ENCODE results near the gene LCN15.

Gene LCN15

GRCh38 chr9:136741883-136742571 is 22.3 kb downstream of the LCN15 start:
- H3K27me3 ChIP-seq (ENCODE audit: control insufficient read depth in 3 of 3, insufficient read depth in 3 of 3, low read depth in 1 of 3, low read length in 3 of 3) = peaks cover 2 to 55% (median 4%) of the 10 kb centered on the region in 3 experiments
- no peak for DNase-seq (ENCODE audit: low spot score)

DNA sequence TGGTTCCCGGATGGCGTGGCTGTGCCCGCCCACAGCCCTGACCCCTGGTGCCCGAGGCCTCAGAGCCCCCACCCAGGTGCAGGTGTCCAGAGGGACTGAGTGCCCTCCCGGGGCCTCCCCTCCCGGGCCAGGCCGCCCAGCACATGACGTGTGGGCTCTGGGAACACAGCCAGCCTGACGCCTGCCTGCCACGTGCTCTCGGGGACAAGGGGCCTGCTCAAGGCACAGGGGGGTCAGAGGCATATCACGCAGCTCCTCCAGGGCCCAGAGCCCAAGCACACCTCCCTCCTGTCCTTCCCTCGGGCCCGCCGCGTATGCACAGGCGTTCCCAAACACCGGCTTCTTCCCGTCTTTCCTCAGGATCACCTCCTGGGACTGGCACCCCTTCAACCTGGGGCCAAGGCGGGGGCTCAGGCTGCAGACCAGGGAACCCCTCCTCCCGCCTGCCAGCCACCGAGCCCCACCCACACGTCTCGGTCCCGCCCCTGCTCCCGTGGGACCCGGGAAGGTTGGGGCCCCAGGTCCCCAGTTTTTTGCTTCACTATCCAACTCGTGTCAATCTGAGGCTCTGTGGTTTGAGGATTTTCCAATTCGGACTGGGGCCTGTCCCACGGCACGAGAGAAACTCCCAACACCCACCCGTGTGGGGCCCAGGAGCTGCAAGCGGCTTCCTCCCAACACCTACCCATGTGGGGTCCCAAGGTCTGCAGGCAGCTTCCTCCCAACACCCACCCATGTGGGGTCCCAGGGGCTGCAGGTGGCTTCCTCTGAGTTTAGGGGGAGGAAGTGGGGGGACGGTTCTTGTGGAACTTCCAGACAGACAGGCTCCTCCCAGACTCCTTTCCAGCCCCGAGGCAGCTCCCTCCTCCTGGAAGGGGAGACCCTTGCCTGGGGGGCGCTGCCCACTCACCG is 23.1 kb downstream of the LCN15 start:
- Histone ChIP-seq H2BK5ac (ENCODE audit: low read length) (peak overlapping the region; percentile 66), H2BK120ac (ENCODE audit: low read depth, low read length) (no peak overlapping the region), H2AK5ac (ENCODE audit: low read depth, low read length) (peak overlapping the region; percentile 98), H3K27me3 (ENCODE audit: control insufficient read depth in 3 of 3, insufficient read depth in 3 of 3, low read depth in 1 of 3, low read length in 3 of 3) (peaks cover 2 to 52% (median 4%) of the 10 kb centered on the region in 3 experiments), H3K9me3 (replicated peaks in 1 of 2; ENCODE audit: control insufficient read depth in 2 of 2, insufficient read depth in 1 of 2, low read depth in 1 of 2, low read length in 2 of 2) (no peaks in the 10 kb centered on the region), H3K4ac (ENCODE audit: low read length) (peak overlapping the region; percentile 95), H3K23ac (ENCODE audit: low read depth, low read length, poor library complexity) (peak overlapping the region; percentile 85), H3K4me3 (ENCODE audit: low read length in 2 of 2) (no peak overlapping the region), H3K79me1 (ENCODE audit: low read depth, low read length) (no peaks in the 10 kb centered on the region), H3K27ac (replicated peaks; ENCODE audit: low read length) (no peak overlapping the region), H3K14ac (ENCODE audit: low read length) (peak overlapping the region; percentile 38), H3K4me1 (ENCODE audit: control insufficient read depth in 2 of 2, insufficient read depth in 1 of 2, low read depth in 1 of 2, low read length in 2 of 2) (peaks cover 7% of the 10 kb centered on the region in 2 donors), H2AFZ (ENCODE audit: low read length) (peak overlapping the region; percentile 29), H2BK12ac (ENCODE audit: low read length) (peak overlapping the region; percentile 84), H4K91ac (ENCODE audit: low read depth, low read length, poor library complexity) (no peak overlapping the region), H3K4me2 (ENCODE audit: insufficient read depth, low read length, poor library complexity, severe bottlenecking) (no peak overlapping the region), H2BK15ac (ENCODE audit: low read length) (peak overlapping the region; percentile 92), H3K18ac (ENCODE audit: low read length) (peak overlapping the region; percentile 90), H3K9ac (ENCODE audit: low read depth, low read length, poor library complexity) (no peak overlapping the region), H4K8ac (ENCODE audit: low read depth, low read length) (peak overlapping the region; percentile 65), H3K36me3 (replicated peaks in 1 of 2; ENCODE audit: control insufficient read depth in 2 of 2, insufficient read depth in 2 of 2, low read length in 2 of 2) (no peaks in the 10 kb centered on the region)
- no peak for DNase-seq (ENCODE audit: low spot score)
- WGBS, 2 donors (ENCODE audit: extremely low coverage in 2 of 2, insufficient read length in 2 of 2, insufficient replicate concordance in 1 of 2) = no CpG with 5 or more reads among the region's 37 CpGs

More at GRCh38 chr9:136741883-136742571, 22.3 kb downstream of the LCN15 start:
- Histone ChIP-seq H3K4me2 (ENCODE audit: insufficient read depth, low read length, poor library complexity, severe bottlenecking) (peak overlapping the region; percentile 11), H3K36me3 (replicated peaks in 1 of 2; ENCODE audit: control insufficient read depth in 2 of 2, insufficient read depth in 2 of 2, low read length in 2 of 2) (no peaks in the 10 kb centered on the region), H3K4me3 (ENCODE audit: low read length in 2 of 2) (no peak overlapping the region), H3K23ac (ENCODE audit: low read depth, low read length, poor library complexity) (no peak overlapping the region), H2AFZ (ENCODE audit: low read length) (no peak overlapping the region), H2AK5ac (ENCODE audit: low read depth, low read length) (peak overlapping the region; percentile 98), H3K27ac (replicated peaks; ENCODE audit: low read length) (no peak overlapping the region), H3K4me1 (ENCODE audit: control insufficient read depth in 2 of 2, insufficient read depth in 1 of 2, low read depth in 1 of 2, low read length in 2 of 2) (peaks cover 7% of the 10 kb centered on the region in 2 donors), H4K8ac (ENCODE audit: low read depth, low read length) (peak overlapping the region; percentile 65), H3K79me1 (ENCODE audit: low read depth, low read length) (no peaks in the 10 kb centered on the region), H2BK120ac (ENCODE audit: low read depth, low read length) (no peak overlapping the region), H4K91ac (ENCODE audit: low read depth, low read length, poor library complexity) (no peak overlapping the region), H2BK15ac (ENCODE audit: low read length) (peak overlapping the region; percentile 92), H3K14ac (ENCODE audit: low read length) (peak overlapping the region; percentile 95), H3K4ac (ENCODE audit: low read length) (peak overlapping the region; percentile 95), H2BK5ac (ENCODE audit: low read length) (peak overlapping the region; percentile 66), H3K18ac (ENCODE audit: low read length) (peak overlapping the region; percentile 90), H3K9ac (ENCODE audit: low read depth, low read length, poor library complexity) (peak overlapping the region; percentile 21), H3K9me3 (replicated peaks in 1 of 2; ENCODE audit: control insufficient read depth in 2 of 2, insufficient read depth in 1 of 2, low read depth in 1 of 2, low read length in 2 of 2) (no peaks in the 10 kb centered on the region), H2BK12ac (ENCODE audit: low read length) (peak overlapping the region; percentile 84)
- WGBS, 2 donors (ENCODE audit: extremely low coverage in 2 of 2, insufficient read length in 2 of 2, insufficient replicate concordance in 1 of 2) = no CpG with 5 or more reads among the region's 32 CpGs

- H2BK120ac ChIP-seq (ENCODE audit: low read depth, low read length) = no peak overlapping the region
- H2BK15ac ChIP-seq (ENCODE audit: low read length) = no peak overlapping the region
- no peak overlapping the region for H3K14ac ChIP-seq (ENCODE audit: low read length)
- H3K79me1 ChIP-seq (ENCODE audit: low read depth, low read length) = no peaks in the 10 kb centered on the region
- no peak overlapping the region for H3K4me3 ChIP-seq (ENCODE audit: low read length in 2 of 2)
- H3K27me3 ChIP-seq (ENCODE audit: control insufficient read depth in 3 of 3, insufficient read depth in 3 of 3, low read depth in 1 of 3, low read length in 3 of 3) = peaks cover 2 to 56% (median 4%) of the 10 kb centered on the region in 3 experiments
- WGBS, 2 donors (ENCODE audit: extremely low coverage in 2 of 2, insufficient read length in 2 of 2, insufficient replicate concordance in 1 of 2) = no CpG with 5 or more reads among the region's 16 CpGs
- H4K8ac ChIP-seq (ENCODE audit: low read depth, low read length) = no peak overlapping the region
- H2BK5ac ChIP-seq (ENCODE audit: low read length) = peak overlapping the region; percentile 59
- H2AK5ac ChIP-seq (ENCODE audit: low read depth, low read length) = peak overlapping the region; percentile 98
- H3K27ac ChIP-seq (replicated peaks; ENCODE audit: low read length) = no peak overlapping the region
- no peak for DNase-seq (ENCODE audit: low spot score)
- H3K23ac ChIP-seq (ENCODE audit: low read depth, low read length, poor library complexity) = peak overlapping the region; percentile 55
- H4K91ac ChIP-seq (ENCODE audit: low read depth, low read length, poor library complexity) = no peak overlapping the region
- no peak overlapping the region for H3K9ac ChIP-seq (ENCODE audit: low read depth, low read length, poor library complexity)
- H3K4me1 ChIP-seq (ENCODE audit: control insufficient read depth in 2 of 2, insufficient read depth in 1 of 2, low read depth in 1 of 2, low read length in 2 of 2) = peaks cover 7% of the 10 kb centered on the region in 2 donors
- H3K4me2 ChIP-seq (ENCODE audit: insufficient read depth, low read length, poor library complexity, severe bottlenecking) = no peak overlapping the region
- H3K9me3 ChIP-seq (replicated peaks in 1 of 2; ENCODE audit: control insufficient read depth in 2 of 2, insufficient read depth in 1 of 2, low read depth in 1 of 2, low read length in 2 of 2) = no peaks in the 10 kb centered on the region
- no peak overlapping the region for H2AFZ ChIP-seq (ENCODE audit: low read length)
- no peaks in the 10 kb centered on the region for H3K36me3 ChIP-seq (replicated peaks in 1 of 2; ENCODE audit: control insufficient read depth in 2 of 2, insufficient read depth in 2 of 2, low read length in 2 of 2)
- H3K18ac ChIP-seq (ENCODE audit: low read length) = peak overlapping the region; percentile 48
- peak overlapping the region; percentile 73 for H2BK12ac ChIP-seq (ENCODE audit: low read length)
- H3K4ac ChIP-seq (ENCODE audit: low read length) = no peak overlapping the region
These were observed 23.8 kb downstream of the LCN15 start for GRCh38 chr9:136740491-136740890.

- H4K91ac ChIP-seq (ENCODE audit: low read depth, low read length, poor library complexity) = no peak overlapping the region
- no peak overlapping the region for H2BK120ac ChIP-seq (ENCODE audit: low read depth, low read length)
- peak overlapping the region; percentile 46 for H2BK12ac ChIP-seq (ENCODE audit: low read length)
- H4K8ac ChIP-seq (ENCODE audit: low read depth, low read length) = no peak overlapping the region
- no peak overlapping the region for H3K4ac ChIP-seq (ENCODE audit: low read length)
- no peak overlapping the region for H3K4me3 ChIP-seq (ENCODE audit: low read length in 2 of 2)
- WGBS, 2 donors (ENCODE audit: extremely low coverage in 2 of 2, insufficient read length in 2 of 2, insufficient replicate concordance in 1 of 2) = no CpG with 5 or more reads among the region's 11 CpGs
- no peaks in the 10 kb centered on the region for H3K9me3 ChIP-seq (replicated peaks in 1 of 2; ENCODE audit: control insufficient read depth in 2 of 2, insufficient read depth in 1 of 2, low read depth in 1 of 2, low read length in 2 of 2)
- H2AK5ac ChIP-seq (ENCODE audit: low read depth, low read length) = peak overlapping the region; percentile 43
- no peak overlapping the region for H3K23ac ChIP-seq (ENCODE audit: low read depth, low read length, poor library complexity)
- peak overlapping the region; percentile 59 for H2BK5ac ChIP-seq (ENCODE audit: low read length)
- no peak overlapping the region for H2BK15ac ChIP-seq (ENCODE audit: low read length)
- no peak for DNase-seq (ENCODE audit: low spot score)
- no peak overlapping the region for H3K4me2 ChIP-seq (ENCODE audit: insufficient read depth, low read length, poor library complexity, severe bottlenecking)
- H3K14ac ChIP-seq (ENCODE audit: low read length) = no peak overlapping the region
- H3K27ac ChIP-seq (replicated peaks; ENCODE audit: low read length) = no peak overlapping the region
- H3K79me1 ChIP-seq (ENCODE audit: low read depth, low read length) = no peaks in the 10 kb centered on the region
- peaks cover 2 to 56% (median 4%) of the 10 kb centered on the region in 3 experiments for H3K27me3 ChIP-seq (ENCODE audit: control insufficient read depth in 3 of 3, insufficient read depth in 3 of 3, low read depth in 1 of 3, low read length in 3 of 3)
- H2AFZ ChIP-seq (ENCODE audit: low read length) = no peak overlapping the region
- no peak overlapping the region for H3K18ac ChIP-seq (ENCODE audit: low read length)
- peaks cover 7% of the 10 kb centered on the region in 2 donors for H3K4me1 ChIP-seq (ENCODE audit: control insufficient read depth in 2 of 2, insufficient read depth in 1 of 2, low read depth in 1 of 2, low read length in 2 of 2)
- H3K36me3 ChIP-seq (replicated peaks in 1 of 2; ENCODE audit: control insufficient read depth in 2 of 2, insufficient read depth in 2 of 2, low read length in 2 of 2) = no peaks in the 10 kb centered on the region
- peak overlapping the region; percentile 12 for H3K9ac ChIP-seq (ENCODE audit: low read depth, low read length, poor library complexity)
These were observed 24.2 kb downstream of the LCN15 start for GRCh38 chr9:136740069-136740468.

All from neuronal stem cell (in vitro differentiated cells).